NCI-H82 (cell line): ENCODE results near the gene KLF7.
"Not testable (repeated sequence)": the region's sequence is repeated elsewhere in the genome, so short reads cannot be mapped to it uniquely, and the experiment has no call there.

ENCODE experiments used
- DNase-seq: peaks from one replicate; lab custom pipeline; 2025; lab: John Stamatoyannopoulos, UW

Gene KLF7

GRCh38 chr2:207064128-207064690 is 101.5 kb downstream of the KLF7 start:
- DNase-seq = no peak

GRCh38 chr2:207061181-207061580 is 104.6 kb downstream of the KLF7 start:
- DNase-seq = no peak

GRCh38 chr2:207055257-207055656 is 110.5 kb downstream of the KLF7 start:
- DNase-seq = peak; percentile 79

GRCh38 chr2:207054521-207054920 is 111.2 kb downstream of the KLF7 start:
- no peak for DNase-seq

- no peak for DNase-seq
Measured at GRCh38 chr2:207051385-207051965, 114.3 kb downstream of the KLF7 start.

- DNase-seq = no peak
Measured at GRCh38 chr2:207049122-207049521, 116.6 kb downstream of the KLF7 start.

- no peak for DNase-seq
Measured at GRCh38 chr2:207048416-207048815, 117.3 kb downstream of the KLF7 start.

GRCh38 chr2:207046724-207047123 is 119.0 kb downstream of the KLF7 start:
- no peak for DNase-seq

- DNase-seq = no peak
Measured at GRCh38 chr2:207045531-207045930, 120.2 kb downstream of the KLF7 start.

- no peak for DNase-seq
Measured at GRCh38 chr2:207044379-207045362, 121.1 kb downstream of the KLF7 start.

- no peak for DNase-seq
Measured at GRCh38 chr2:207042841-207043240, 122.9 kb downstream of the KLF7 start.

GRCh38 chr2:207041786-207042554 is 123.8 kb downstream of the KLF7 start:
- no peak for DNase-seq

- DNase-seq = no peak
Measured at GRCh38 chr2:207041279-207041678, 124.5 kb downstream of the KLF7 start.

GRCh38 chr2:207040696-207041095 is 125.1 kb downstream of the KLF7 start:
- DNase-seq = no peak

GRCh38 chr2:207039225-207039624 is 126.5 kb downstream of the KLF7 start:
- no peak for DNase-seq

- DNase-seq = no peak
Measured at GRCh38 chr2:207038299-207038698, 127.4 kb downstream of the KLF7 start.

GRCh38 chr2:207037896-207038295 is 127.9 kb downstream of the KLF7 start:
- peak; percentile 29 for DNase-seq

- not testable (repeated sequence) for DNase-seq
Measured at GRCh38 chr2:207037023-207037422, 128.7 kb downstream of the KLF7 start.

- DNase-seq = peak; percentile 43
Measured at GRCh38 chr2:207035875-207036274, 129.9 kb downstream of the KLF7 start.

- no peak for DNase-seq
Measured at GRCh38 chr2:207032490-207032889, 133.3 kb downstream of the KLF7 start.
